ENCODE measurements around the gene TMEM117.

Gene TMEM117

DNA sequence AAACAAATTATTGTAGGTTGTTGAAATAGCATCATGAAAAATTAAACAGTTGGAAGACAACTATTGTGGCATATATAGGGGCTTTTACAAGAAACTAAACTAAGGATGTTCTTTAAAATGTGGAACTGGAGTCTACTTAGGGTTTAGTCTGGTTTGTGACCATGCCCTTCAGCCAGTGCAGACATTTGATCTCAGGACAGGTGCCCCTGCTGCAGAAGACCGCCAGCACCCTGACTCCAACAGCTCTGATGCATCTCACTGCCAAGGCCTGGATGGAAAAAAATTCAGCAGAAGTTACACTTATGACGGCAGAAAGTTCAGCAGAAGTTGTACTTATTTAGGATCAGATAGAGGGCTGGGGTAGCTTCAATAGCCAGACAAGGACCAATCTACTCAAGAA, 51.5 kb downstream of the TMEM117 start:
- DNase-seq: no peak

DNA sequence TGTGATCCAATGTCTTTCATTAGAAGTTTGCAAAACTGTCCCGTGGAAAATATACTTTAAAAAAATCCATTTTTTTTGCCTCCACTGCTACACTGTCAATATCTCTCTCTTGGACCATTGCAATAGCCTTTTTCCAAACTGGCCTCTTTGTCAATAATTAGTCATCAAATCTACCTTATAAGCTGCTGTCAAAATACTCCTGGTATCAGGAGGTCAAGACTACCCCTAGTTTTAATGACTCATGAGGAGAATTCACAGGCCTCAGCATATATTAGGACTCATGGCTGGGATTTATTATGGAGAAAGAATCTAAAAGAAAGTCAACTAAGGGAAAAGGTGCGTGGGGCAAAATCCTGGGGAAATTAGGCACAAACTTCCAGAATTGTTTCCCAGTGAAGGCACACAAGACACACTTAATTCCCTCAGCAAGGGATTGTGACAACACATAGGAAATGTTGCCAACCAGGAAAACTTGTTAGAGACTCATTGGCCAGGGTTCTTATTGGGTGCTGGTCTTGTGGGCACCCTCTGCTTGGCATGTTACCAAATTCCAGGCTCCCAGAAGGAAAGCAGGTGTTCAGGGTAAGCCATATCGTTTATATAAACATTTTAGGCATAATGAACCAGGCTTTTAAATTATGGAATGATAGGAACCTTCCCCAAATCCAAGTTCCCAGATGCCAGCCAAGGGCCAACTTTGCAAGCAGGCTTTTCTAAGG, 56.1 kb downstream of the TMEM117 start:
- no peak for DNase-seq

DNA sequence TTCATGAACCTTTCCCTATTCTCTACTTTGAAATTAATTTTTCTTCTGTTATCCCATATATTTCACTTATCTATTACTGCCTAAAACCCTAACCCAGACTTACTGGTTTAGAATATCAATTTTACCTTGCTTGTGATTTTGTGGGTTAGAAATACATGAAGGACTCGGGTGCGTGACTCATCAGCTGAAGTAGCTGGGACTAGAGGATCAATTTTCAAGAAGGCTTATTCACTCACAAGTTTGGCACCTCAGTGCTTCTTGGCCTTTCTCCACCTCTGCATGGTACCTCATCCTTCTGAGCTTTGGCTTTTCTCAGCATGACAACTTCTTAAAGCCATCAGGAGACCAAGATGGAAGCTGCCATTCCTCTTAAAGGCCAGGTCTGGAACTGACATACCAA, 57.8 kb downstream of the TMEM117 start:
- no peak for DNase-seq

DNA sequence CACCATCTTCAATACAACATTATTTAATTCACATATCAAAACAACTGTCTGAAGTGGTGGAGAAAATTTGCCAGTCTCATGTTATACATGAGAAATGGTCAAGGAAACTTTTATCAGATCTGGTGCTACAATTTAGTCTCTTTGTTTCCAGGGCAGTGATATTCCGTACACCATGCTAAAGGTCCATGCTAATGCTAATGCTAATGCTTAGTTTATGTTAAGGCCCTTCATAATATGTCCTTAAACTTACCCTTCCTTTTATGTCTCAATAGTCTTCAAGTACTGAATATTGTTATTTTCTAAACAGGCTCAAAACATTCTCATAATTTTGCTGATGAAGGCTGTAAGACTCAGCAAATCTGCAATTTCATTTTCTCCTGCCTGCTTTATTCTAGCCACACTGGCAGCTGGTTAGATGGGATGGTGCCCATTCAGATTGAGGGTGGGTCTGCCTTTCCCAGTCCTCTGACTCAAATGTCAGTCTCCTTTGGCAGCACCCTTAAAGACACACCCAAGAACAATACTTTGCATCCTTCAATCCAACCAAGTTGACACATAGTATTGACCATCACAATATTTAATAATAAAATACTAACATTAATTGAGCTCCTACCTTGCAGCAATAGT, 59.8 kb downstream of the TMEM117 start:
- DNase-seq: no peak

DNA sequence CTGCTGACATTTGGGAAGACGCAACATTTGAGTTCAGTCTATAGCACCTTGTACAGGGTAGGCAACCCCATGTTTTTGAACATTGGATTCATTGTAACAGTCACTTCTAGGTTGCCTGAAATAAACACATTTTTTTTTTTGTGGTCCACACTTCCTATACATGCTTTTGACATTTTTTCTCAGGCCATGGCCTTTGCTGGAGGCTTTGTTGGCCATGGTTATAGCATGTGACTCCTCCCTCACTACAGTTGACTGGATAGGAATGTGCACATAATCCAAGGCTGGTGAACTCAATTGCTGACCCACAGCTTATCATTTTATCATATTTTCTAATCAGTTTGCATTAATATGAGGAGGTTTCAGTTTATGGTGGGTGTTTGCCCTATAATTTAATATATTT, 60.6 kb downstream of the TMEM117 start:
- no peak for DNase-seq

DNA sequence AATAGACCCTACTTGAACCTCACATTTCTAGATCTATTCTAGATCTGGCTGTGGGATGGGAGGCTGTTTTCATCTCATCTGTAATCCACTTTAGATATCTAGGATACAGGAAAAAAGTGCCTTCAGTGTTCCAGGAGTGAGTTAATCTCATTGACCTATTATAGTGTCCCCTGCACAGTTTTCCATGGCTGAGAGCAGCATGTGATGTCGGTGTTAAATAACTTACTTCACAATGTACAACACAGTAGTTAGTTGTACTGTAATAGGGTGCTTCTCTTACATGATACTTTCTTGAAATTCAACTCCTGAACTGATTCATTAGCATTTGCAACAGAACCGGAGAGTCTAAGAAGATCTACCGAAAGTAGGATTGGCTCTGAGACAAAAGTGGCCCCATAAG, 62.6 kb downstream of the TMEM117 start:
- no peak for DNase-seq

DNA sequence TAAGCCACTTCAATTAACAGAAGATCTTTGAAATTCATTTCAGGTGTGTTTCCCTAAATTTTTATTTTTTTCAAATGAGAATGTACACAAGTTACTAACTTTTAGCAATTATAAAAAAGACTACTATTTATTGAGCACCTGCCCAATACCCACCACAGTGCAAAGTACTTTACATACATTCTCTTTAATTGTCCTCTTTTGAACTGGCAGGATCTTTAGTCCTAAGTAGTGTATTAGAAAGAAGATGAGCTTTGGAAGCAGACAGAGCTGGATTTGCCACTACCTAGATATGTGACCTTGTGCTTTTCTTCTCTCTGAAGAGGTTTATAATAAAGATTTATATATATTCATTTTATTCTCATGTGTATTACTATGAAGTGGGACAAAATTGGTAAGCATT, 63.7 kb downstream of the TMEM117 start:
- no peak for DNase-seq

DNA sequence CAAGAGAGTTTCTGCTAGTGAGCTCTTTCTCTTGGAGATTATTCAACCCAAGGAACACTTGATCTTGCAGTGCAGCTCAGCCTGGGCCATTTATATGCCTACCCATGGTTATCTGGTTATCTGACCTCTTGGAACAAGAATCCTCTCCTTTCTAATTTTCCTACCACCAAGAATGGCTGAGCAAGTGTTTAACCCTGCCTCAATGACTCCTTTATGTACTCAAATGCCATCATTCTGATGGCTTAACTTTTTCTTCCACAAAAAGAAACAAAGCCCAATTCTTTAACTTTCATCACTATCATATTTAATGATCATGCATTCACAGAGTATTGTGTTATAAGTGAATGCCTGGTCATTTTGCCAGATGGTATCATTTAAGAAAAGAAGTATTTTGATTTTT, 67.8 kb downstream of the TMEM117 start:
- no peak for DNase-seq

DNA sequence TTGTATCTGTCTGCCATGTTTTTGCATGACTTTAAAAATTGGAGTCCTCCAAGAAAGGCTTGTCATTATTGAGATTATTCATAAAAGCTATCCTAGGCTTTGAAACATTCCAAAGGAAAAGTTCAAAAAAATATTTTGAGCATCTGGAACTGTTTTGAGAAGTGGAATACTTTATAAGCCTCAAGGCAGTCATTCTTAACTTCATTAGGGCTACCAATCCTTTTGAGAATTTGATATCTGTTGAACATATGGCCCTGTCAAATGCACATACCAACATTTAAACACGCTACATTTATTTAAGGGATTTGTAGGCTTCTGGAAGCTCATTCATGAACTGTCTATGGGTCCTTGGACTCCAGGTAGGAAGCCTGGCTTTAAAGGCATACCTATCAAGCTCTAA, 77.0 kb downstream of the TMEM117 start:
- DNase-seq: no peak

DNA sequence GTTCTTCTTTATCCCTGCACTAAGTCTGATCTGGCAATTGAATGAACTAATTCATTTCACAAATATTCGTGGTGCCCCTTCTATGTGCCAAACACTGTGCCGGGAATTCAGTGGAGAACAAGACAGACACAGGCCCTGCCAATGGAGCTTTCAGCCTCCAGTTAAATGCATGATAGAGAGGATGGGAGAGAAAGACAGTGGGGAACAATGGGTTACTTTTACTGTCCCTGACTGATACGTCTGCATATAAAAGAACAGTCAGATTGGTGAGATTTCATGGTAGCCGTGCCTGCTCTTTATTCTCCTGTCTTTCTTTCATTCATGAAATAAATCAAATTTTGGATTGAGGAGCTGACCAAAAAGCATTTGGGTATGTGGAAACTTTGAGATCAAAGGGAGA, 78.5 kb downstream of the TMEM117 start:
- no peak for DNase-seq

DNA sequence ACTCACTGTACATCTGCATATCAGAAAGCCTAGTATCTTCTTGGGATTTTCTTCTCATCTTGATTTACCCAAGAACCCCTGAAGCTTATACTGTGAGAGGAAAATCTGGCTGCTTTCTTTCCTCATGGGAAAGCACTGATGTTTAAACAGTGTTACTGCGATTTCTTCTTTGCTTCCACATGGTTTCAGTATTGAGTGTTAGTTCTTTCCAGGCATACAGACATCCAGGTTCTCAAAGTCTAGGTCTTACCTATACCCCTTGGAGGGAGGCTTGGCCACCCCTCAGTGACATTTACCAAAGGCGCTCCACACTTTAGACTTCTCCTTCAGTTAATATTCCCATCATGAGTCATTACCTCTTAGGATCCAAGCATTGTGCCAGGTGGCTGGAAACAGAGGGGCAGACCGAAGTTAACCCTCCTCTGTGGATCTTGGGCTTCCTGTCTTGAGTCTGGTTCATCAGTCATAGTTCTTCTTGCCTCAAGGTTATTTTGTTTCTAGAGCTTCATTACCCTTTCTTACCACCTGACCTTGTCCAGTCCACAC, 79.1 kb downstream of the TMEM117 start:
- no peak for DNase-seq

DNA sequence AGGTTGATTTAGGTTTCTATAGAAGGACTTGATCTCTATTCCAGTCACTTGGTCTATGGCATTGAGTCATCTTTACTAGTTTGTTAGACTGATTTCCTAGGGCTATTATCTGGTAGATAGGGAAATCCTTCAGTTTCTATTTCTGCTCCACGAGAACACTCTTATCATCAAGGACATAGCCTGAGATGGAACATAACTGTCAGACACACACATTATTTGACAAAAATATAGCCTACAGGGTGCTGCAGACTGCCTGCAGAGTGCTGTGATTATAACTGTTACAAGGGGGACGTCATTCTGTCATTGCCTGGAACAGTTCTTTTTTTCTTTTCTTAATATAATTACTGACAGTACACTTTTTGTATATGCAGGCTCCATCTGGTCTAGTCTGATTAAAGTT, 82.0 kb downstream of the TMEM117 start:
- DNase-seq: no peak

DNA sequence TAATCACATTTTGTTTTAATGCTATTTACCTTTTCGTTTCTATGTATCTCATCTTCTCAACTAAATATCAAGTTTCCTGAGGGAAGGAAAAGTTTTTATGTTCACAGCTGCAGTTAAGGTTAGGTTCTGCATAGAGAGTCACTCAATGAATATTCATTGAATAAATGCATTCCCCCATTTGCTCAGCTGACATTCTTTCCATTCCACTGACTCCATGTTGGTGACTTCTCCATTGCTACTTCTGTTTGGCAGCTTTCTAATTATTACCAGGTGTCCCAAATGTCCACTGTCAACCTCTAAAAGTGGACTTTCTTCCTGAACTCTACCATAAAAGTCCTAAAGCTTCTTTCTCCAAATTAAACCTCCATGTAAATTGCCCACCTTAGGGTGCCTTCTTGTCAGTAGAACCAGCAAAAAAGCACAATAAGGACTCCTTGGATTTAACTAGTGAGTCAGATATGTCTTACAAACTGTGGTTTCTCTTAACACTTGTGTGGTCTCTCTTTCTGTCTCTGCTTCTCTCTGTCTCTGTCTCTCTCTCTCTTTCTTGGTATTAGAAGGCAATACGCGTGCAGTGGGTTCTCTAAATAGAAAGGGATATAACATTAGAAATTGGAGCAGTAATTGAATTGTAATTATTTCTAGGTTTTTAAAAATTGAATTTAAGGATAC, 85.9 kb downstream of the TMEM117 start:
- DNase-seq: no peak

DNA sequence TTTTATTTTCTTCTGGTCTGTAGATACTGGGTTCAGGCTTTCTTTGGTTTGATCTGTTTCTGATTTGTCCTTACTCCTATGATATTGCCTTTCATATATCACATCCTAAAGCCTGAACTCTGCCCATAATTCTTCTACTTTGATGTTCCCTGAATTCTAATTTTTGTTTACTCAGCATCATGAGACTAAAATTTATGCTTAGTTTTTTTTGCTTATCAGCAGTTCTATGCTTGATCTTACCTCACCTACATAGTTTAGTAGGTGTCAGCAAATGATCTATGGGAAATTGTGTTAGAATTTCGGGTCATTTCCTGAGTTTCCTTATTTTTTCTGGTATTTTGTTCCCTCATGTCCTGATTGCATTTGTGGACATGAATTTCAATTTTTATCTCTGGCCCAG, 94.2 kb downstream of the TMEM117 start:
- no peak for DNase-seq

DNA sequence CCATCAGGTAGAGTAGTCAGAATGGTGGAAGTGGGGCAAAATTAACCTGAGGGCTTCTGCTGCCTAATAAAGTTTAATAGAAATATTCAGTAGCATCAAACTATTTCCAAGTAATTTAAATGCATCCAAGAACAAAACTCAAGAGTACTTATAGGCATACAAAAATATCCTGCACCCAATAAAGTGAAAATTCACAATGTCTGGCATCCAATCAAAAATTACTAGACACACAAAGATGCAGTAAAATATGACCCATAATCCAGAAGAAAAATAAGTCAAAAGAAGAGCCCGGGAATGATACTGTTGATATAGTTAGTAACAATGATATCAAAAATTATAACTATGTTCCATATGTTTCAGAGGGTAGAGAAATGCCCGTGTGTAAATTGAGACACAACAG, 95.3 kb downstream of the TMEM117 start:
- DNase-seq: no peak

DNA sequence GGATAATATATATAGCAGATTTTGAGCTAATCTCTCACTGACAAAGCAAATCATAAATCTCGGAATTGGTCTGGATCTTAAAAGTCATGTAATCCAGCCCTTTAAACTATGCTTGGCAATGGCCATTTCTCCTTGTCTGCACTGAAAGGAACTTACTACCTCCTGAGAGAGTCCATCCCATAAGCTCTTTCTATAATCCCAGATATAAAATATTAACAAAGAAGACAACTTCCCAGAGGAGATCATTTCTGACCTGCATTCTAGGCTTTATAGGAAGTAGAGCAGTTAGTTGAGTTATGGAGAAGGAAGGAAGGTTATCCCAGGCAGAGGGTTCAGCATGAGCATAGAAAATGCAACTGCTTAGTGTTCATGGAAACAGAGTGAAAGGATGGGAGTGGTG, 99.7 kb downstream of the TMEM117 start:
- no peak for DNase-seq

DNA sequence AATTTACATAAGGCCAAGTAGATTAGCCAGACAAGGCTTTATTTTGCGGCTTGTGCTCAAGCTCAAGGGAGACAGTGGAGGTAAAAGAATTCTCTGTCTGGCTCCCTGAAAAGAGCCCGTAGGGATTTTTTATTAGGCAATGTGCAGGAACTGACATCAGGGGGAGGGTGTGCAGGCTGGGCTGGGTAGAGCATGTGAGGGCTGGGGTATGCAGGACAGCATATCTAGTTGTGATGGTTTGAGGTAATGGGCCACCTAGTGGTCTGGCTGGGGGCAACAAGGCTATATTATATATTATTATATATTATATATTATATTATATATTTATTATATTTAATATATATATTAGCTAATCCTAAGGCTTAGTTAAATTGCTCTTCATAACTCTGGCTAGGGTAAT, 102.1 kb downstream of the TMEM117 start:
- DNase-seq: no peak

DNA sequence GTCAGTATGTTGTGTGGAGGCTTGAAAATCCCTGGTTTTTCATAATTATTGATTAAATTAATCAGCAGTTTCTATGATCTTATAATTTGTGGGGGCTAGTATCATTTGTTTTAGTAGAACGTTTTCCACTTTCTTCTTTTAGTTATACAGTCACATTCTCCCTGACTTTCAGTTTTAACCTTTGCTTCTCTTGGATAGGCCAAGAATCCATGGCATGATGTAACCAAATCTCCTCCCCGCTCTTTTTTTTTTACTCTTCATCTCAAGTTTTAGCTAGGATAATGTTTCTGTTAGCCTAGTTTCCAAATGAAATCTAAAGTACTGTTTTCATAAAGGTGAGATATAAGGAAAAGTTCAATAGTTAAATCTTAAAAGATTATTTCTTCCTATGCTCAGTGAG, 106.5 kb downstream of the TMEM117 start:
- no peak for DNase-seq

DNA sequence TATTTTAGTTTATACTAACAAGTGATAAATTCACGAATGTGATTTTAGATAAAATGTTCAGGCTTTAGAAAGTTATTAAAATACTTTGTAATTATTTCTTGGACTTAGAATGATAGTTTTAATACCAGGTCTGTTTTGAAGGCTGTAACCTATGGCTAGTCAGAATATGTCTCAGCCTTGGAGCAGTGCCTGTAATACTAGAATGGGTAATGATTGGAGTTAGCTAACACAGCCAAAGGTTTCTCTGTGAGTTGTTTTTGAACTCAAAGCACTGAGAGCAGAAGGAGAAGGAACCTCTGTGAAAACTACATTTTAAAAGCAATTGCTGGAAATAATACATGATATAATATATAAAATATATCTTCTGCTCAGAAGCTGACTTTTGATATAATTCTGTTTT, 110.1 kb downstream of the TMEM117 start:
- DNase-seq: no peak

DNA sequence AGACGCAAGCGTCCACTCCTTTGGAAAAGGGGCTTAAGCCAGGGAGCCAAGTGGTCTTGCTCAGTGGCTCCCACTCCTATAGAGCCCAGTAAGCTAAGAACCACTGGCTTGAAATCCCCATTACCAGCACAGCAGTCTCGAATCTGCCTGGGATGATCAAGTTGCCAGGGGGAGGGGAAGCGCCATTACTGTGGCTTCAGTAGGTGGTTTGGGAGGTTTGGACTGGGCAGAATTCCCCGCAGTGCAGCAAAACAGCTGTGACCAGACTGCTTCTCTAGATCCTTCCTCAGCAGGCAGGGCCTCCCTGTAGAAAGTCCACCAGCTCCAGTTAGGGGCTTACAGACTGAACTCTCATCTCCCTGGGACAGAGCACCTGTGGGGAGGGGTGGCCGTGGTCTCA, 115.4 kb downstream of the TMEM117 start:
- DNase-seq: no peak

DNA sequence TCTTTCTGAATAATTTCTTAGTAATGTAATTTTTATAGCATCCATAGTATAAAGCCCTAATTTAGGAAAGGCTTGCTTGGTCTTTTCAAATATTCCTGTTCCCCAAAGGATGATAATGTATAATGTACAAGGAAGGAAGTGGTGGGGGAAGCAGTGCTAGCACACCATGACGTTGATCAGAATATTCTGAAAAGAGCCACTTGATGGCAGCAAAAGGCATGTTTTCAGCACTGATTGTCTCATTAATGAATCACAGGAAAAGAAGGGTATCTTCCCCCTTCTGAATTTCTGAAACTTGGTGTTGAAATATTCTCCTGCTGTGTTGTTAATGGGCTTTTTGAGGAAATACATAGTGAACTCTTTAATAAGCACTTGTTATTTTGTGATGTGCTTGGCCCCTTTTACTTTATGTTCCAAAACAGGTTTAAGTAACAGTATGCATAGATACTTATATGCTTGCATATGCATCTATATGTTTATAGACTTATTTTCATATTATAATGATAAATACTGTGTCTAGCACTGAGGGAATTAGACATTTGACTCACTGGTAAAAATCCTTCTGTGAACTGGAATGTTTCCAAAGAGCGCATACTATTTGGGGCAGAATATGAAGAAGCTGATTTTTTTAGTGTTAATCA, 122.0 kb downstream of the TMEM117 start:
- no peak for DNase-seq

DNA sequence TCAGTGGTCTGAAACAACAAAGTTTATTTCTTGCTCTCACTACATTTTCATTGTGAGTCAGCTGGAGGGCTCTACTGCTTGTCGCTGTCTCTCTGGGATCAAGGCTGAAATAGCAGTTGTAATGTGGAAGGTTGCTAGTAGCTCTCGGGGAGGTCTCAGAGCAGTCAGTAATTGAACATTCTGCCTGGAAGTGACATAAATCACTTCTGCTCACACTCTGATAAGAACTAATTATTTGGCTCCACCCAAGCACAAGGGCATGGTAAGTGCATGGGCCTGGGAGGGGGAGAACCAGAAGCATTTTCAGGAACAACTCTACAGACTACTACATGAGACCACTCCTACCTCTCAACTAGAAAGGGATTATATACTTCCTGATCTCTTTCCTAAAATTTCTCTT, 128.2 kb downstream of the TMEM117 start:
- DNase-seq: no peak

DNA sequence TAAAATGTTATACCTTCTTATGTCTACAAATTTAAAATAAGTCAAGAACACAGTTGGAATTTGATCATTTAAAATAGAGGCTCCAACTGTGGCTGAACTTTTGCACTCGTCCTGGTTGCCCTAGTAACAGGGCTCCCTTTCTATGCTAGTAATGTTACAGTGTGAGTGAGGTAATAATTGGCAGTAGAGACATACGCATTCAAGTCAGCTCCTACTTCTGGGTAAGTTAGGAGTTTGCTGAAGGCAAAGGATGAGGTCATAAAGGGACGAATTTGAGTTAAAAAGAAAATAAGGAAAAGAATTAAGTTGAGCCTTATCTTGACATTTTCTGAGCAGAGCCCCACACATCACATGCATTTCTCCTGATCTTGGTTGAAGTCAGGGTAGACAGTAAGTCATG, 129.1 kb downstream of the TMEM117 start:
- DNase-seq: no peak

DNA sequence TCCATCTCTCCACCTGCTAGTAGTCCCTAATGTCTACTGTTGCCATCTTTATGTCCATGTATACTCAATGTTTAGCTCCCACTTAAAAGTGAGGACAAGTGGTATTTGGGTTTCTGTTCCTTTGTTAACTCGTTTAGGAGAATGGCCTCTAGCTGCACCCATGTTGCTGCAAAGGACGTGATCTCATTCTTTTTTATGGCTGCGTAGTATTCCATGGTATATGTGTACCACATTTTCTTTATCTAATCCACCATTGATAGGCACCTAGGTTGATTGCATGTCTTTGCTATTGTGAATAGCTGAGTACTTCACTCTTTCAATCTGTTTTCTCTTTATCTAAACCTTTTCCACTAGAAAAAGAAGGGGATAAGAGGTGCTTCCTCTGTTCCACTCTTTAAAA, 130.0 kb downstream of the TMEM117 start:
- DNase-seq: no peak

Measured in stimulated activated CD4-positive, alpha-beta T cell treated with anti-CD3 and anti-CD28 coated beads, Interleukin-12 subunit alpha, Interleukin-12 subunit beta, amount 100 ng/mL, for 4 hours (primary cell).